ENCODE measurements around the gene SLX4.

The SLX4 gene

DNA sequence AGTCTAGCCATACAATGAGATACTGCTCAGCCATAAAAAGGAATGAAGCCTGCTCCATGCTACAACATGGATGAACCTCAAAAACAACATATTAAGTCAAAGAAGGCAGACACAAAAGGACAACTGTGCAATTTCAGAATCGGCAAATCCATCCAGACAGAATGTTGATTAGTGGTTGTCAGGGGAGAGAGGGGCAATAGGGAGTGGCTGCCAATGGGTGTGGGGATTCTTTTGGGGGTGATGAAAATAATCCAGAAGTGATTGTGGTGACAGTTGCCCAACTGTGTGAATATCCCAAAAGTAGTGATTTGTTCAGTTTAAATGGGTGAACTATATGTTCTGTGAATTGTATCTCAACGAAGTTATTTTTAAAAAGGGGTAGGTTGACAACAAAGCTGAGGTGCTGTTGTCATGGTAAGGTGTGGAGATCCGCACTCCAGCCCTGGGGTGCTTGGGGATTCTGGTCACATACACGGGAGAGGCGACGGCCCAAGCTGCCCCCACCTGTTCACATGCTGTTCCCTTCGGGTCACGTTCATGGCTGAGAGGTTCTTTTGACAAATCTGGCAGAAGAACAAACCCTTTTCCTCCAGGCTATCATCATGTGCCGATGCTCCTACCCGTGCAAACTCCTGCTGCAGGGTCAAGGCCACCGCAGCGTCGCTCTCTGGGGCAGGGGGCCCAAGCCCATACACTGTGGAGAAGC lies 9.6 kb downstream of the SLX4 start:
- no peak for DNase-seq (ENCODE audit: low spot score)

DNA sequence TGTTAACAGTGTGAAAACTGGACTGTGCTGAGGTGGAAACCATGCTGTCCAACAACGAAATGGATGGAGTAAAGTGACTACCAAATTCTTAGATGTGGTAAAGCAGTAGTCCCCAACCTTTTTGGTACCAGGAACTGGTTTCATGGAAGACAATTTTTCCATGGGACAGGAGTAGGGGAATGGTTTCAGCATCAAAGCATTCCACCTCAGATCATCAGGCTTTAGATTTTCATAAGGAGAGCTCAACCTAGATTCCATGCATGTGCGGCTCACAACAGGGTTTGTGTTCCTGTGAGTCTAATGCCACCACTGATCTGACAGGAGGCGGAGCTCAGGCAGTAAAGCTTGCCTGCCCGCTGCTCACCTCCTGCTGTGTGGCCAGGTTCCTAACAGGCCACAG lies 11.5 kb downstream of the SLX4 start:
- no peak for DNase-seq (ENCODE audit: low spot score)

DNA sequence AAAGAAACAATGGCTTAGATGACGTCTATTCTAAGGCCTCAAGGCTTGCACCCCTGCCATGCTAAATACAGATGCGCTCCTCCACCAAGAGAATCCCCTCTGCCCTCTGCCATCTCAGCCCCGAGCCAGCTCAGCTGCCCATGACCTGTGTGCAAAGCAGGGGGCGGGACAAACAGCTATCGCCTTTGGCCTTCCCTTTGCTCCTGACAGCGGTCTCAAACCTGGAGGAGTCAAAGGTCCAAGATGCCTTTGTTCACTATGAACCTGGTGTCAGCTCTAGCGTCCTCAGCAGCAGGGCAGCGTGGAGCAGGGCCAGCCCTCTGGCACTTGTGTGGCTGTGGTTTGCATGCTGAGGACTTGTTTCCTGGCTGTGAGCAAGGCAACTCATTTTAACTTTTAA lies 12.3 kb downstream of the SLX4 start:
- no peak for DNase-seq (ENCODE audit: low spot score)

DNA sequence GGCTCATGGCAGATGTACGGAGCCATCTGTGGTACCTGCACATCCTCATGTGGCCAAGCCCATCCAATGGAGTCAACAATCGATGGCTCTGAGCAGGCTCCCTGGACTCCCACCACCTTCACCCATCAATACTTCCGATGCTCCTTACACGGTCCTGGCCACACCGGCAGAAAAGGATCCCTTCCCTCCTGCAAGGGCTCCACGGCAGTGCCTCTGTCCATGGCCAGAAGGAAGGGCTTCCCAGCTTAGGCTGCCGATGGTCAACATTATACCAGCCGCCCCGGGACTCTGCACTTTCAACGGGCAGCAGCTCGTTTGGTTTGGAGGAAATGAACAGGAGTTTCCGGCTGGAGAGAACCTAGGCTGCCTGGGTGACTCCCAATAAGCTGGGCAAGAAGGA lies 13.2 kb downstream of the SLX4 start:
- no peak for DNase-seq (ENCODE audit: low spot score)

DNA sequence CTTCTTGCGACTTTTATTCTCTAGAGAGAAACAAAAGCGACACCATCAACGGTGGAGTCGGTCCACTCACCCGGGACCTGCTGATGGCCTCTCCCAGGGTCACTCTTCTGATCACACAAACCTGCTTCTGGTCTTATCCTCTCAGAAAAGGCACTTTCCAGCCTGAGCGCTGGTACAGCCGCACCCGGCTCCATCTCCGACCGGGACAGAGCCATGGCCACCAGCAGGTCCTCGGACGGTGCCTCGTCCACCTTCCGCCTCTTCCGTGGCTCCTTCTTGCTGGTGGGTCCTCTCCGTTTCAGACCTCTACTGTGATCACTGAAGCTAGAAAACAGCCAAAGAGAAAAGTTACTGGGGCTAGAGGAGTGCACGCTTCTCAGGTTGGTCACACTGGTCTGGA lies 13.7 kb downstream of the SLX4 start:
- no peak for DNase-seq (ENCODE audit: low spot score)

DNA sequence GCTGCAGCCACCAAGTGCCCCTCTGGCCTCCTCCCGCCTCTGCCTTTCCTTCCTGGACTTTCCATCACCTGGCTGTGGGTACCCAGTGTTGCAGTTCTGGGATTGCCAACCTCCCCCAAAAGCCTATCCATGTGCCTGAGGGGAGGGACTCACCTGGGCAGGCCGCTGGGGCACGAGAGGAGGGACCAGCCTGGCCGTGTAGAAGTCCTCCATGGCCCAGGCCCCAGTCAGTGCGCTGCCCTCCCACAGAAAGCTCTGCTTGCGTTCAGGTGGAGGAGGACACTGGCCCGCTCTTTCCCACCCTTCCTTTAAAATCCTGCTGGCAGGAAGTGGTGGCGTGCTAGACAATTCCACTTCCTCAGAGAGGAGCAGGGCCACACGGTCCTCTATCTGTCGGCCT lies 14.2 kb downstream of the SLX4 start:
- no peak for DNase-seq (ENCODE audit: low spot score)

DNA sequence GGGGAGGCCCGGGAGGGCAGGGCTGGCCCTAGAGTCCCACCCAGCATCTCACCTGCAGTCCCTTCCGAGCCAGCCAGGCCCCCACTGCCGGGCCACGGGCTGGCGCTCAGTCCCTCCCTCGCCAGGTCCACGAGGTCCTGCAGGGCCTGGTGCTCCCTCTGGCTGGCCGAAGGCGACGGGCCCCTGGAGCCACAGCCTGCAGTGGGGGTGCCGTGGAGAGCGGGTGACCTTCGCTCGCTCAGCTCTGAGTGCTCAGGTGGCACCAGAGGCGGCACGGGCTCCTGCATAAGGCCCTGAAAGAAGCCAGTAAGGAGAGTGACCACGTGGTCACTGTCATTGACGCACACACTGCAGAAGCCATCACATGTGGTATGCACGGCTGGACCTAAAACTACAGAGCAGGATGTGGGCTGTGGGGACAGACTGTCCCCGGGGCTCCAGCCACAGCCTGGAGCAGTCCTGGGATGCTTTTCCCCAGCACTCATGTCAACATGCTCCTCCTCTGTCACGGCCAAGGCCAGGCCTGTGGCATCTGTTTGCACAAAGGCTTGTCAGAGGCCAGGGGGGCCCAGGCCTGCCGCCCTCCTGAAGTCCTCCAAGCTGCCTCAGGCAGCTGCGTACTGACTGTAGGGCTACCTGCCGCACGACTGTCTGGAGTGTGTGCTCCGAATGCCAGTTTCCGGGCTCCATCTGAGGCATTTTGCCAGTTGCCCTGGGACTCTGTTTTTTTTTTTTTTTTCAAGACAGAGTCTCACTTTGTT lies 15.1 kb downstream of the SLX4 start:
- DNase-seq (ENCODE audit: low spot score): no peak

DNA sequence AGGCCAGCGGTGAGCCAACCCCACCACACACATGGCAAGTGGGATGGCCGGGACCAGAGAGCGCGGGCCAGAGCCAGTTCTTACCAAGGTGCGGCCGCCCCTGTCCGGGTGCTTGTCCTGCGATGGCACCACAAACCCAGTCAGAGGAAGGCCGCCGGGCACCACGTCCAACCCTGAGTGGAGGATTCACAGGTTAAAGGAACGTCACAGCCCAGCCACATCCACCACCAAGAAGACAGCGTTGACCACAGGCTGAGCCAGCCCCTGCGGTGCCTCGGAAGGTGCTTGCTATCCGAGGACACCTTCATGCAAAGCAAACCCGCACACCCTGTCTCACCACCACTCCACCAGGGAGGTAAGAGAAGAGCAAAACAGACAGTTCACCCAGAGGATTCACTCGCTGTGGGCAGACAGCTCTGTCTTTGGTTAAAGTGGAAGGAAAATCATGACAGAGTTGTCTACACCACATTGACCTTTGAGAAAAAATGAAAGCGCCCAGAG lies 15.8 kb downstream of the SLX4 start:
- no peak for DNase-seq (ENCODE audit: low spot score)

DNA sequence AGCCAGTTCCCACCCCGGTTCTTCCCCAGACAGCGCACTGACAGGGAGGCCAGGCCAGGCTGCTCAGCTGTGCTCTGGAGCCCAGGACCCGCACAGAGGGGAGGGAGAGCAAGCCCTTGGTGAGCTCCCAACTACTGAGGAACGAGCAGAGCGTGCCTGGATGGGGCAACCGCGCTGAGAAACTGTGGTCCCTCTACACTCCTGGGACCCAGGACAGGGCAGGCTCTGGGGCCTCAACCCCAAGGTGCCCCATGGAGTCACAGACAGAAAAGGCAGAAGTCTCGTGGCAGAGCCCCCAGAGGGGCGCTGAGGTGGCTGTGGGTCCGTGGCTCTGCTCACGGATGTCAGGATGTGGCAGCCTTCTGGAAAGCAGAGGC lies 16.3 kb downstream of the SLX4 start:
- no peak for DNase-seq (ENCODE audit: low spot score)

DNA sequence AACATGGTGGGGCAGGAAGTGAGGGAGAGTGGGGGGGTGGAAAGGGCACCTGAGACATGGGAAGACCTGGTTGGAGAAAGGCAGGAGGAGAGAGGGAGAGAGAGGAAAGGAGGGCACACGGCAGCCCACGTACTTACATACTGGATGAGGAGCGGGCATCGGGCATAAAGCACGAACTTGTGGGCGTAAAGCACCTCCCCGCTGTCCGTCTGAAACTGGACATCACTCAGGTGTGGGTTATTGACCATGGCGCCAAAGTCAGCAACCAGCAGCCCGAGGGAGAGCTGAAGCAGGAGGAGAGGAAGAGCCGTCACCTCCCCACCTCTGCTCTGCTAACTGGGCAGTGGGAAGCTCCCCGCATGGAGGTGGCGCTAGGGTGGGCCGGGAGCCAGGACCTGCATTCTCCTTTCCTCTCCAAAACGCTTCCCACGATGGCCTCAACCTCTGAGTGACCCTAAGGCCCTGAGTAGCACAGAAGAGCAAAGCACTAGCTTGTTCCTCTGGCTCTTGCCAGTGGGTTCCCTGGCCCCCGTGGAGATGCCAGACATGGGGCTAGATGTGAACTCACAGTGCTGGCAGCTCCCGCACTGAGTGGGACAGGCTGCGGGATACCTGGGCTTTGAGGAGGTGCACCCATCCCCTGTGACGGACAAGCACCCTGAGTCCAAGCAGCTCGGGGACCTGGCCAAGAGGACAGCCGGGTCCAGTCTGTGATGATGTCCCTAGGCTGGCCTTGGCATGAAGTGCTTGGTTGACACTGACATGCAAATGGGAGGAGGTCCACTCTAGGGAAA lies 16.9 kb downstream of the SLX4 start:
- no peak for DNase-seq (ENCODE audit: low spot score)

DNA sequence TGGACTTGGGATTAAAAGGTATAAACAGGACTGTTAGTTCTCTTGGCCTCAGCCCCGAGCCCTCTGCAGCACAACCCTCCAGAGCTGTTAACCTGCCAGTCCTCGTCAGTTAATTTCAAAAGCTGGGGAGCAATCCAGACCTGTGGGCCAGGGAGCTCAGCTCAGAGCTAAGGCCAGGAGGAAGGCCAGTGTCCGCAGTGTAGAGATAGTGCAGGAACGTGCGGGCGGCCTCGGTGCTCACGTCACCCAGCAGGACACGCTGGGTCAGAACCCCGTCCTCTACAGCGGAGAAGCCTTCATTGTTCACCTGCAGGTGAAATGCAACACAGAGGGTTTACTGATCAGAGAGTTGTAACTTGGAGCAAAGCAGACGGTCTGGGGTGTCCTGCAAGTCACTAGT lies 18.8 kb downstream of the SLX4 start:
- no peak for DNase-seq (ENCODE audit: low spot score)

DNA sequence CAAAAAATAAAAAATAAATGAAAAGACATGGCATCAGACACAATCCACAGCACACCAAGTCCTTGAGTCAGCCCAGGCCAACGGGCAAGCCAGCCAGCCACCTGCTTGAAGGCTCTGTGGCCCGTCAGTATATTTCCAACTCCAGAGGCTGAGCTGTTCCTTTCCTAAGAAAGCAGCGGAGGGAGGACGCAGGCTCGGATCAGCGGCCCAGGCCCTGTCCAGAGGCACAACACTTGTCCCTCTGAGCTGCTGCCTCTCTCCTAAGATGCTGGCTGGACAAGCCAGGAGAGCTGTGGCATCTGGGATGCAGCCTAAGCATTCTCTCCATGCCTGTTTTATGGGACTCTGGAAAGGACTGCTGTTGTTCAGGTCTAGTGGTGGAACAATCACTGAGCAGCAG lies 19.4 kb downstream of the SLX4 start:
- no peak for DNase-seq (ENCODE audit: low spot score)

DNA sequence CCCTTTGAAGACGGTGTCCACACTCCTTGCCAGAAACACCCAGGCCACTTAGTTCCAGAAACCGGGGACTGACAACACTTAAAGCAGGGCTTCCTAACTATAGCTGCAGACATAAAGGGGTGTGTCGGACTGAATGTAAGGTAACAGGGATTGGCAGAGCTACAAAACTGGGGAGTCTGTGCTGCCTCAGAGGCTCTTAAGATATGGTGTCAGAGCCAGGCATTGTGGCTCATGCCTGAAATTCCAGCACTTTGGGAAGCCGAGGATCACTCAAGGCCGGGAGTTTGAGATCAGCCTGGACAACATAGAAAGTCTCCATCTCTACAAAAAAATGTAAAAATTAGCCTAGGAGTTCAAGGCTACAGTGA lies 20.0 kb downstream of the SLX4 start:
- DNase-seq (ENCODE audit: low spot score): no peak

DNA sequence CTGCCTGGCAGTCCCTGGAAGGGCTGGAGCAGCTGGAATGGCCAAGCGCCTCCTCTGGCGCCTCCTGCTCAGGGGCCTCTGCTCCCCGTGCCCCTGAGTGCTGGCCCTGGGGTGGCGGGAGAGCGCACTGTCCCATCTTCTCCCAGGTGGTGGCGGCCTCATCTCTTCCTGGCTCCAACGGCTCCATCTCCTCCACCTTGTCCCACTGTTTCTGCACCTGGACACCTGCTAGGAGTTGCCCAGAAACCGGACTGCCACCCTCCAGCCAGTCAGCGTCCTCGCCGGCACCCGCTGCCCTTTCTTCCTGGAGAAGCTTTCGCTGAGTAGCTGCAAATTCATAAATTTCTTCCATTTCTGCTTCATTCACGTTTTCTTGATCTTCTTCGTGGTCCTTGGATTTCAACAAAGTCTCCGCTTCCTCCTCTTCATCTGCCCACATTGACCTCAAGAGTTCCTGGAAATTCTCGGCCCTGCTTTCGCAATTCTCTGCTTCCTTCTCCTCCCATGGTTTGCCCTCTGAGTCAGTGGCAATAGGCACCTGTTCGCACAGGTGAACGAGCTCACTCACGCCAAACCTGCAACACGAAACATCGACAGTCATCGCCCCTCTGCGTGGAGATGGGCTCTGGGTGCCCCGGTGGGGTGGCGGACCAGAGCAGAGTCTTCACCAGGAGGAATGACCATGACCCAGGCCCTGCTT lies 20.5 kb downstream of the SLX4 start:
- no peak for DNase-seq (ENCODE audit: low spot score)

DNA sequence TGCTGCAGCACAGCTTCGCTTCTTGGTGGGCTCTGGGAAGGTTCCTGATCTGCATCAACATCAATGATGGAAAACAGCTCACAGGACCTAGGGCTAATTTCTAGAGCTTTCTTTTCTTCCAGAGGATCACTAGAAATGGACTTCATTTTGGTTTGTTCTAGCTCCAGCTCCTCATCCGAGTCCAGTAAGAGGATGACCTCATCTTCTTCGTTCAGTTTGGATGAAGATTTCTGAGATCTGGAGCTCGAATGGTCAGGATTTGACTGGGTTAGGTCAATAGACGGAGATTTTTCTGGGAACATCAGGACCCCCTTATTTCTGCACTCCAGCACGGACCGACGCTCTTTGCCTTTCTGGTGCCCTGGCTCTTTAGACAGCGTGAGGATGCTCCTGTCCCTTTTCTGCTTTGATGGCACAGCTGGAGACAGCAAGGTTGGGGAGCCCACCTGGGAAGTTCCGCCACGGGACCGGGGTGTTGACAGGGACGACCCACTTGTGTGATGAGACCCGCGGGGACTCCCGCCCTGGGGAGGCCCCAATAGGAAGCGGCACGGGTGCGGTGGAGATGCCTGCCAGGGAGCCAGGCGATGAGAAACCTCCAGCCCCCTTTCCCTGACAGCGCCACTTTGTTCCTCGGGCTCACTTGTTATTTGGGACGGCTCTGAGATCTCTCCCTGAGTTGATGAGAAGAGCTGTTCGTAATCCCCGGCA lies 21.3 kb downstream of the SLX4 start:
- DNase-seq (ENCODE audit: low spot score): no peak

DNA sequence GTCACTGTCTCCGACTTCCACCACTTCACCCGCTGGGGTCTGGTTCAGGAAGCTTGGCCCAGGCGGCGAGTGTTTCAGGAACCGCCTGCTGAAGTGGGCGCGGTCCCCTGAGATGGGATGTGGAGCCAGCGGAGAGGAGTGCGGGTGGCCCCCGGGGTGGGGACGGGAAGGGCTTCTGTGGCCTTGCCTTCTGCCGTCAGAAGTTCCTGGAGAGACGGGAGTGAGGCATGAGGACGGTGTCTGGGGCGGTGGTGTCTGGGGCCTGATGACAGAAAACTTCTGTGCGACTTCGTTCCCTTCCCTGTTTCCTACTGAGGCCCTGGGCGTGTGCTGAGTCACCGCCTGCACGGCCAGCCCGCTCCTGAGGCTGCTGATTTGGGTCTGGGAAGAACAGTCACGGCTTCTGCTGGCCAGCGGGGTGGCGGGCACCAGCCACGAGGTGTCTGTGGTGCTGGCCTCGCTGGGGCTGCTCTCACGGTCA lies 21.9 kb downstream of the SLX4 start:
- no peak for DNase-seq (ENCODE audit: low spot score)

DNA sequence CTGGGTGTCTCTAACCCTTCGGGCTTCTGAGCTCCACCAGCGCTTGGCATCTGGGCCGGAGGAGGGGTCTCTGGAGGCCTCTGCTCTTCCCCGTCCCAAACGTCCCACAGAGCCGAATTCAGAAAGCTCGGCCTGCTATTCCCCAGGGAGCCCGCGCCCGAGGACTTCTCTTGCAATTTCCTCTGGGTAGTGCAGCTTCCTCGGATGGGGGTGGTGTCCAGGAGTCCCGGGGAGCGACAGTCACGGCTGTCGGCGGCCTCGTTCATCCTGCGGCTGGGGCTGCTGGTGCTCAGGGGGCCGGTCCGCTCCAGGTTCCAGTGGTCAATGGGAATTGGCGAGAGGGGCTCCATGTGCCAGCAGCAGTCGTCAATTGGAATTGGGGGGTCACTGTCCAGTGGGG lies 22.4 kb downstream of the SLX4 start:
- no peak for DNase-seq (ENCODE audit: low spot score)

DNA sequence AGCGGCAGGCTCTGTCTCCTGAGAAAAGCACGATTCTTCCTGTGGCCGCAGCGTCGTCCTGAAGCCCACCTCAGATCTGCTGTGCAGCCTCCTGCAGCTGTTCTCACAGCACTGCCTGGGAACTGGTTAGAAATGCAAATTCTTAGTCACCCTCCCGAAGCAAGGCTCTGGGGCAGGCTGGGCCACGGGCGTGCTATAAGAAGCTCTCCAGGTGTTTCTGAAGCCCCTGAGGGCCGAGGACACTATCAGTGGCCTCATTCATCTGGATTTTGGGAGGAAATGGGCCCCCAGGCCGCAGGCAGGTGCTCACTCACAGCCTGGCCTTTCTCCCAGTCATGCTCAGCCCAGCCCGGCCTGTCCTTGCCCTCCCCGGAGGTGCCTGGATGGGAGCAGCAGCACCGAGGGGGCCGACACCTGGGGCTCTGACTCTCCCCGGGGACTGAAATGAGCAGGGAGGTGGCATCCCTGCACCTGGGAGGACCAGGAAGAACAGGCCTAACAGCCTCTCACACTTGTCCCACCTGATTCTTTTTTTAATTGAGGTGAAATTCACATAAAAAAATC lies 23.8 kb downstream of the SLX4 start:
- no peak for DNase-seq (ENCODE audit: low spot score)

DNA sequence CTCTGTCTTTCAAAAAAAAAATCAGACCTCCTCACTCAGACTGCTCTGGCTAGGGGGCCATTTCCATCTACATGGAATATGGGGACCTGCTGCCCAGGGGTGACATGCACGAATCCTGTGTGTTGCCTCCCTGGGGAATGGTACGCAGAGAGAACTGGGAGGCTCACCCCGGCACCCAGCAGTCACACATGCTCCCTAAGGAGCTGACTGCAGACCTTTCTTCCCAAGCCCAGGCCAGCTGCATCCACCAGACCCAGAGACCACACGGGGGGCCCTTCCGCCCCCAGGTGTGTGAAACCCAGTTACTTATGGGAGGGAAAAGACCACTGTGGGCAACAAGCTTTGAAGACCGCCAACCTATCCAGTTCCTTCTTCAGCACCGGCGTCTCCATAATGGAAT lies 27.0 kb downstream of the SLX4 start:
- DNase-seq (ENCODE audit: low spot score): no peak

DNA sequence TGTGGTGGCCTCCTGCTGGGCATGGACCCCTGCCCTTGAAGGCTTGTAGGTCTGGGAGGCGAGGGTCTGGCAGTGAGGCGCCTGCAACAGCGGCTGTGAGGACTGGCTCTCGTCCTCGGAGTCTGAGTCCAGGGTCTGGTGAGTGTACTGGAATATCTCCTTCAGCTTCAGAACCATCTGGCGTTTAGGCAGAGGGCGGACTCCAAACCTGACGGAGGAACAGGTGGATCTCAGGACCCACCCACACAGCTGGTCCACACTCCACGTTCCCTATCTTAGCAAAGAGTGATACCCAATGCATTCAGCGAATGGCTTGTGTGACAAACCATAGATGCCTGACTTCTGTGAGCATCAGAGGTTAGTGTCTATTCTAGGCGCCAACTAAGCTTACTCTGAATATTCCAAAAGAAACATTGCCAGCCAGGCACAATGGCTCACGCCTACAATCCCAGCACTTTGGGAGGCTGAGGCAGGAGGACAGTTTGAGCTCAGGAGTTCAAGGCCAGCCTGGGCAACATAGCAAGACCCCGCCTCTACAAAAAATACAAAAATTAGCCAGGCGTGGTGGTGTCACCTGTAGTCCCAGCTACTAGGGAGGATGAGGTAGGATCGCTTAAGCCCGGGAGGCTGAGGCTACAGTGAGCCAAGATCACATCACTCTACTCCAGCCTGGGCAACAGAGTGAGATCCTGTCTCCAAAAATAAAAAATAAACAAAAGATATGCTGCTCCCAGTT lies 27.9 kb downstream of the SLX4 start:
- no peak for DNase-seq (ENCODE audit: low spot score)
